HepG2 (cell line): ENCODE measurements around the gene SEPHS2. TPM values are rescaled to one million over a fixed set of nuclear protein-coding genes. Genes with fewer than 3 reads are reported as not detected.

ENCODE experiments used
- CREM ChIP-seq, 2 experiments: sonication (generic) in 1 of 2; formaldehyde crosslinking in 1 of 2; IDR thresholded peaks; 2 replicates each; pipeline versions ENCODE4 v1.4.0 to v1.6.1; 2016 to 2020; ENCODE audit warnings: antibody characterized with exemption in 1 of 2, mild to moderate bottlenecking in 1 of 2, missing genetic modification reagents in 1 of 2
- HOXA9 ChIP-seq: sonication (generic); formaldehyde crosslinking; IDR thresholded peaks from 2 replicates; pipeline ENCODE4 v1.8.1; 2022; ENCODE audit warnings: missing genetic modification reagents, mild to moderate bottlenecking, moderate library complexity, borderline replicate concordance
- ONECUT2 ChIP-seq: sonication (generic); formaldehyde crosslinking; IDR thresholded peaks from 2 replicates; pipeline ENCODE4 v1.4.0; 2020; ENCODE audit warnings: missing genetic modification reagents
- POLR2AphosphoS2 ChIP-seq: IDR thresholded peaks from 2 replicates; pipeline ENCODE4 v1.6.1; 2011; ENCODE audit warnings: low read depth, low read length, improper control_type of control experiment
- RFX5 ChIP-seq: IDR thresholded peaks from 2 replicates; pipeline ENCODE4 v1.6.1; 2011; ENCODE audit warnings: low read depth, low read length, improper control_type of control experiment
- SKI ChIP-seq: fragments of 450-650 bp; IDR thresholded peaks from one replicate; pipeline ENCODE4 v1.6.1; 2018; ENCODE audit warnings: mild to moderate bottlenecking; ENCODE audit not compliant: partially characterized antibody
- SOX6 ChIP-seq, 2 experiments: fragments of 450-650 bp in 1 of 2; sonication (generic) in 1 of 2; formaldehyde crosslinking in 1 of 2; IDR thresholded peaks; 2 replicates each; pipeline versions ENCODE4 v1.4.0 to v1.6.1; 2017 to 2020; ENCODE audit warnings: antibody characterized with exemption in 1 of 2, mild to moderate bottlenecking in 1 of 2, missing genetic modification reagents in 1 of 2
- TERF1 ChIP-seq: sonication (generic); formaldehyde crosslinking; IDR thresholded peaks from 2 replicates; pipeline ENCODE4 v1.8.0; 2022; ENCODE audit warnings: mild to moderate bottlenecking, missing genetic modification reagents, moderate library complexity
- TP53 ChIP-seq: sonication (generic); formaldehyde crosslinking; conservative IDR thresholded peaks from 2 replicates; pipeline ENCODE4 v1.4.0; 2020; ENCODE audit warnings: missing genetic modification reagents
- ZBTB38 ChIP-seq: sonication (generic); formaldehyde crosslinking; IDR thresholded peaks from 2 replicates; pipeline ENCODE4 v1.5.1; 2020; ENCODE audit warnings: mild to moderate bottlenecking, missing genetic modification reagents
- ZBTB4 ChIP-seq: sonication (generic); formaldehyde crosslinking; IDR thresholded peaks from 2 replicates; pipeline ENCODE4 v1.4.0; 2020; ENCODE audit warnings: missing genetic modification reagents, mild to moderate bottlenecking, borderline replicate concordance
- ZFP37 ChIP-seq: sonication (generic); formaldehyde crosslinking; IDR thresholded peaks from 2 replicates; pipeline ENCODE4 v1.4.0; 2020; ENCODE audit warnings: missing genetic modification reagents, borderline replicate concordance
- ZFX ChIP-seq: sonication (generic); formaldehyde crosslinking; IDR thresholded peaks from 2 replicates; pipeline ENCODE4 v1.4.0; 2020; ENCODE audit warnings: mild to moderate bottlenecking, low read depth, missing genetic modification reagents, moderate library complexity
- ZNF138 ChIP-seq: sonication (generic); formaldehyde crosslinking; IDR thresholded peaks from 2 replicates; pipeline ENCODE4 v1.5.0; 2020; ENCODE audit warnings: mild to moderate bottlenecking, low read depth, missing genetic modification reagents
- ZNF337 ChIP-seq: sonication (generic); formaldehyde crosslinking; IDR thresholded peaks from 2 replicates; pipeline ENCODE4 v1.5.1; 2020; ENCODE audit warnings: missing genetic modification reagents, low read depth, mild to moderate bottlenecking, borderline replicate concordance
- ZNF577 ChIP-seq: sonication (generic); formaldehyde crosslinking; IDR thresholded peaks from 2 replicates; pipeline ENCODE4 v1.4.0; 2020; ENCODE audit warnings: mild to moderate bottlenecking, low read depth, missing genetic modification reagents, borderline replicate concordance
- ZNF7 ChIP-seq: IDR thresholded peaks from 2 replicates; pipeline ENCODE4 v1.6.1; 2016; ENCODE audit warnings: missing biosample characterization, missing genetic modification reagents
- ZNF709 ChIP-seq: sonication (generic); formaldehyde crosslinking; IDR thresholded peaks from 2 replicates; pipeline ENCODE4 v1.5.0; 2020; ENCODE audit warnings: mild to moderate bottlenecking, missing genetic modification reagents
- ZNF781 ChIP-seq: sonication (generic); formaldehyde crosslinking; IDR thresholded peaks from 2 replicates; pipeline ENCODE4 v1.5.1; 2020; ENCODE audit warnings: borderline replicate concordance, mild to moderate bottlenecking, missing genetic modification reagents; ENCODE audit errors: not compliant biosample characterization
- ZNF891 ChIP-seq: sonication (generic); formaldehyde crosslinking; IDR thresholded peaks from 2 replicates; pipeline ENCODE4 v1.5.0; 2020; ENCODE audit warnings: mild to moderate bottlenecking, missing genetic modification reagents
- ZSCAN9 ChIP-seq: IDR thresholded peaks from 2 replicates; pipeline ENCODE4 v1.6.1; 2016; ENCODE audit warnings: borderline replicate concordance
- polyA plus RNA-seq, 8 experiments: library from polyadenylated mRNA; depleted of rRNA in 3 of 8; stranded (reverse) in 7 of 8; unstranded in 1 of 8; fragments of >200 nt; fragmentation: Illumina TruSeq in 4 of 8; extraction: Trizol in 4 of 8; gene quantifications; 2 replicates each; pipeline versions ENCODE4 v1.2.1 to v1.2.3, GENCODE V29; 2011 to 2016; ENCODE audit warnings: low read depth in 4 of 8, missing spikeins in 1 of 8, mixed read lengths in 1 of 8; ENCODE audit not compliant: insufficient read depth in 1 of 8
- total RNA-seq, 5 experiments: library from RNA; depleted of rRNA; stranded (reverse); fragments of >200 nt; fragmentation: Illumina TruSeq; extraction: Trizol; gene quantifications; 2 replicates each; pipeline ENCODE4 v1.2.3, GENCODE V29; 2016; ENCODE audit warnings: low read depth in 1 of 5
- TF ChIP-seq, protein P1 (sequence below): IDR thresholded peaks from 2 replicates; pipeline ENCODE4 v1.6.1; 2012; ENCODE audit warnings: low read depth, low read length, improper control_type of control experiment

The SEPHS2 gene
- total and polyA plus RNA-seq, 2 of the 13 experiments (the other 11 are each of a cell fraction or from before 2014, with no cell fraction given), result 20.7 to 127 TPM

GRCh38 chr16:30444231-30445148 is 1.2 kb downstream of the SEPHS2 start (continued):
- TF ChIP-seq SOX6 (IDR thresholded peaks at IDR 0.05), result no peak
- no peak for TF ChIP-seq SOX6 (CRISPR knock-in tag; IDR thresholded peaks at IDR 0.05)
- no peak for TF ChIP-seq TP53 (CRISPR knock-in tag)
- 0 out of 2 replicates have a peak, but pooled peaks have one; percentile 5 for TF ChIP-seq ZBTB38 (CRISPR knock-in tag)
- no peak for TF ChIP-seq RFX5
- TF ChIP-seq TERF1 (CRISPR knock-in tag), result no peak
- no peak for TF ChIP-seq CREM (IDR thresholded peaks at IDR 0.05)
- TF ChIP-seq CREM (CRISPR knock-in tag; IDR thresholded peaks at IDR 0.05), result no peak
- TF ChIP-seq SKI, result no peak
- no peak for TF ChIP-seq ZNF891 (CRISPR knock-in tag)
- TF ChIP-seq ZNF7 (CRISPR knock-in tag), result no peak
- 0 out of 2 replicates have a peak, but pooled peaks have one; percentile 25 for TF ChIP-seq ZSCAN9 (CRISPR knock-in tag)
- no peak for TF ChIP-seq ZBTB4 (CRISPR knock-in tag)
- TF ChIP-seq ONECUT2, result no peak
- no peak for TF ChIP-seq ZFX
- no peak for TF ChIP-seq ZFP37
- no peak for TF ChIP-seq ZNF337 (CRISPR knock-in tag)
- TF ChIP-seq ZNF781 (CRISPR knock-in tag), result peak; percentile 23
- TF ChIP-seq POLR2AphosphoS2, result no peak
- TF ChIP-seq ZNF577, result no peak
- TF ChIP-seq HOXA9 (CRISPR knock-in tag), result 0 out of 2 replicates have a peak, but pooled peaks have one; percentile 49
- no peak for TF ChIP-seq ZNF709 (CRISPR knock-in tag)
- no peak for TF ChIP-seq ZNF138 (CRISPR knock-in tag)
- TF ChIP-seq, protein P1, sequence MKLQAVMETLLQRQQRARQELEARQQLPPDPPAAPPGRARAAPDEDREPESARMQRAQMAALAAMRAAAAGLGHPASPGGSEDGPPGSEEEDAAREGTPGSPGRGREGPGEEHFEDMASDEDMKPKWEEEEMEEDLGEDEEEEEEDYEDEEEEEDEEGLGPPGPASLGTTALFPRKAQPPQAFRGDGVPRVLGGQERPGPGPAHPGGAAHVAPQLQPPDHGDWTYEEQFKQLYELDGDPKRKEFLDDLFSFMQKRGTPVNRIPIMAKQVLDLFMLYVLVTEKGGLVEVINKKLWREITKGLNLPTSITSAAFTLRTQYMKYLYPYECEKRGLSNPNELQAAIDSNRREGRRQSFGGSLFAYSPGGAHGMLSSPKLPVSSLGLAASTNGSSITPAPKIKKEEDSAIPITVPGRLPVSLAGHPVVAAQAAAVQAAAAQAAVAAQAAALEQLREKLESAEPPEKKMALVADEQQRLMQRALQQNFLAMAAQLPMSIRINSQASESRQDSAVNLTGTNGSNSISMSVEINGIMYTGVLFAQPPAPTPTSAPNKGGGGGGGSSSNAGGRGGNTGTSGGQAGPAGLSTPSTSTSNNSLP, result no peak
